GM19099 (cell line): Measurements from ENCODE around the gene KITLG.

ENCODE experiments used
- POLR2A ChIP-seq: IDR thresholded peaks from 3 replicates; pipeline ENCODE4 v1.6.1; 2011; ENCODE audit warnings: low read depth; ENCODE audit not compliant: insufficient read length; ENCODE audit errors: extremely low read depth

KITLG gene

GRCh38 chr12:88580051-88580871 is at the start of gene KITLG:
Gene KITLG (minus strand): TSS chr12:88580471. CDS start chr12:88580278, 193 bp downstream.
- no peak for TF ChIP-seq POLR2A

- TF ChIP-seq POLR2A = no peak
Measured at GRCh38 chr12:88628856-88629509, 48.7 kb upstream of the KITLG start.

GRCh38 chr12:88627501-88627900 is 47.2 kb upstream of the KITLG start:
- no peak for TF ChIP-seq POLR2A

GRCh38 chr12:88625356-88625755 is 45.1 kb upstream of the KITLG start:
- TF ChIP-seq POLR2A = no peak

- TF ChIP-seq POLR2A = no peak
Measured at GRCh38 chr12:88624911-88625310, 44.6 kb upstream of the KITLG start.

GRCh38 chr12:88623777-88624548 is 43.7 kb upstream of the KITLG start:
- no peak for TF ChIP-seq POLR2A

GRCh38 chr12:88617352-88617751 is 37.1 kb upstream of the KITLG start:
- no peak for TF ChIP-seq POLR2A

GRCh38 chr12:88615490-88615889 is 35.2 kb upstream of the KITLG start:
- no peak for TF ChIP-seq POLR2A

GRCh38 chr12:88604646-88605045 is 24.4 kb upstream of the KITLG start:
- no peak for TF ChIP-seq POLR2A

GRCh38 chr12:88600272-88600671 is 20.0 kb upstream of the KITLG start:
- TF ChIP-seq POLR2A = no peak

GRCh38 chr12:88597365-88597764 is 17.1 kb upstream of the KITLG start:
- TF ChIP-seq POLR2A = no peak

- TF ChIP-seq POLR2A = no peak
Measured at GRCh38 chr12:88595697-88596096, 15.4 kb upstream of the KITLG start.

GRCh38 chr12:88594780-88595179 is 14.5 kb upstream of the KITLG start:
- no peak for TF ChIP-seq POLR2A

- TF ChIP-seq POLR2A = no peak
Measured at GRCh38 chr12:88591343-88591742, 11.1 kb upstream of the KITLG start.

- no peak for TF ChIP-seq POLR2A
Measured at GRCh38 chr12:88590851-88591250, 10.6 kb upstream of the KITLG start.
